Measurements from ENCODE around the gene PARP11.

GRCh38 chr12:3896801-3897351 lies 23.7 kb upstream of the PARP11 start:
- TF ChIP-seq EZH2phosphoT487 (IDR thresholded peaks at IDR 0.05; ENCODE audit: borderline replicate concordance, low read length) (no peak), CTCF (IDR thresholded peaks at IDR 0.05; ENCODE audit: low read depth, low read length, poor library complexity, severe bottlenecking) (no peak)
